GM12873 (cell line): ENCODE results near the gene SH3TC1.

ENCODE experiments used
- TF ChIP-seq, protein P1 (sequence below): IDR thresholded peaks from 2 replicates; pipeline ENCODE4 v1.5.1; 2012; ENCODE audit warnings: low read depth, mild to moderate bottlenecking, moderate library complexity, low read length, control low read depth; ENCODE audit not compliant: insufficient read depth; ENCODE audit errors: missing control alignments

SH3TC1 gene

DNA sequence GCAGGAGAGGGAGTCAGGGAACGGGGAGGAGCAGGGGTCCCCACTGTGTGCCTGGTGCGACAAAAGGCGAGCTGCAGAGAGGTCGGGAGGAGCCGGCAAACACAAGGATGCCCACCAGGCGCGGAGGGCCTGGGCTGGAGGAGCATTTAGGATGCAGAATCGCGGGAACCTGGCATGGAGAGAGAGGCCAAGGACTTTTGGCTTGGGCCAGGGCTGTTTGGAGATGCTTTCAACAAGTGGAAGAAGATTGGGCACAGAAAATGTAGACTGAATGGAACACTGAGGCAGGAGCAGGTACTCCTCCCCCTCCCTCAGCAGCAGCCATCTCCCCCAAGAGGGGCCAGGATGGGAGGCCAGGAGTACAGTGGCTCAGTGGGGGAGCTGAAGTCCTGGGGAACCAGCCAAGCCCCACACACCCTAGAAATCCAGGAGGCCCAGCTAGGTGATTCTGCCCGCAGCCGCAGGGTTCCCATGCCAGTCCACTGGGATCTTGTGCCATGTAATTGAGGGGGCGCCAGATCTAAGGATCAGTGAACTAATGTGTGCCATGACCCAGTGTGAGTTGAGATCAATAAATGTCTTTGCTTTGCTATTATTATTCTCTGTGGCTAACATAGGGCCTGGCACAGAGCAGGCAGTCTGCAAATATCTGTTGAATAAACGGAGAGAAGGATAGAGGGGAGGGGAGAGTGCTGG is 39.4 kb upstream of the SH3TC1 start:
- TF ChIP-seq, protein P1, sequence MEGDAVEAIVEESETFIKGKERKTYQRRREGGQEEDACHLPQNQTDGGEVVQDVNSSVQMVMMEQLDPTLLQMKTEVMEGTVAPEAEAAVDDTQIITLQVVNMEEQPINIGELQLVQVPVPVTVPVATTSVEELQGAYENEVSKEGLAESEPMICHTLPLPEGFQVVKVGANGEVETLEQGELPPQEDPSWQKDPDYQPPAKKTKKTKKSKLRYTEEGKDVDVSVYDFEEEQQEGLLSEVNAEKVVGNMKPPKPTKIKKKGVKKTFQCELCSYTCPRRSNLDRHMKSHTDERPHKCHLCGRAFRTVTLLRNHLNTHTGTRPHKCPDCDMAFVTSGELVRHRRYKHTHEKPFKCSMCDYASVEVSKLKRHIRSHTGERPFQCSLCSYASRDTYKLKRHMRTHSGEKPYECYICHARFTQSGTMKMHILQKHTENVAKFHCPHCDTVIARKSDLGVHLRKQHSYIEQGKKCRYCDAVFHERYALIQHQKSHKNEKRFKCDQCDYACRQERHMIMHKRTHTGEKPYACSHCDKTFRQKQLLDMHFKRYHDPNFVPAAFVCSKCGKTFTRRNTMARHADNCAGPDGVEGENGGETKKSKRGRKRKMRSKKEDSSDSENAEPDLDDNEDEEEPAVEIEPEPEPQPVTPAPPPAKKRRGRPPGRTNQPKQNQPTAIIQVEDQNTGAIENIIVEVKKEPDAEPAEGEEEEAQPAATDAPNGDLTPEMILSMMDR, result no peak

DNA sequence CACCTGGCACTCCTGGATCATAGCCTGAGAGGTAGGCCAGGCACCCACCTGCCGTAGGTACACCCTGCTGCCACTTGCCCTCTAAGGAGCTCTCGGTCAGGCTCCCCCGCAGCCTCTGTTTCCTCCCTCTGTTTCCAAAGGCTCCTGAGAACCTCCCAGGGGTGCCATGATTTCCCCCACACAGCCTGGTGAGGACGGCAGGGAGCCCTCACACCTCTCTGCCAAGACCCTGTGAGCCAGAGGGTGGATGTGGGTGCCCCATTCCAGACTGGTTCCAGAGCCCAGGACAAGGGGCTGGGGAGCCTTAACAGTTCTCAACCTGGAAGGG is 38.9 kb upstream of the SH3TC1 start:
- TF ChIP-seq, protein P1, result no peak

DNA sequence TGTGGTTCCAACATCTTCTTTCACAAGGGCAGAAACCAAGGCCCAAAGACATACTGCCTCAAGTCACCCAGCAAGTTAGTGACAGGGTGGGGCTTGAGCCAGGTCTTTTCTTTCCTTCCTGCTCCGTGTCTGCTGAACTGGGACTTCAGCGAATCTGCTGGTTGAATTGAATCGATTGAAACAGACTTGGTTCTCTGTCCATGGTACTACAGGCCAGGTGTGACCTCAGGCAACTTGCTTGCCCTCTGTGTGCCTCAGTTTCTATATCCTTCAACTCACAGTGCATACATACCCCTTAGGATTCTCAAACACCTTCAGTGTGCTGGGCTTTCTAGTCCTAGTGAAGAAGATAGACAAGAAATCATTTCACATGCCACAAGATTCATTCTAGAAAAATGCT is 38.5 kb upstream of the SH3TC1 start:
- TF ChIP-seq, protein P1, result no peak

- TF ChIP-seq, protein P1, result no peak
Measured at GRCh38 chr4:8162625-8163024, 36.5 kb upstream of the SH3TC1 start.

DNA sequence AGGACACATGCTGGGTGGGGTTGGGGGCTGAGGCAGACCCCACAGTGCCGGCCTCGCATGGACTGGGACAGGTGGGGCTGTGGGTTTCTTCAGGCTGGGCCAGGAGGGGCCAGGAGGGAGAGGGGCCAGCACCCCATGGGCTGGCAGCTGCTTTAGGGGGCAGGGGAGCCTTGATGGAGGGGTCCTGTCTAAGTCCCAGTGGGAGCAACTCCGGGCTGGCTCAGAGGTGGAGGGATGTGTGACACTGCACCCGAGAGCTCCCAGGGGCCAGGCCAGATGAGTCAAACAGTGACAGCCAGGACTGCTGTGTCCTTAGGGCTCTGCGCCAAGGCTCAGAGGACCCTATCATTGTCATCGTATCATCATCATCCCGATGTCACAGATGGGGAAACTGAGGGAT is 36.1 kb upstream of the SH3TC1 start:
- TF ChIP-seq, protein P1, result no peak

DNA sequence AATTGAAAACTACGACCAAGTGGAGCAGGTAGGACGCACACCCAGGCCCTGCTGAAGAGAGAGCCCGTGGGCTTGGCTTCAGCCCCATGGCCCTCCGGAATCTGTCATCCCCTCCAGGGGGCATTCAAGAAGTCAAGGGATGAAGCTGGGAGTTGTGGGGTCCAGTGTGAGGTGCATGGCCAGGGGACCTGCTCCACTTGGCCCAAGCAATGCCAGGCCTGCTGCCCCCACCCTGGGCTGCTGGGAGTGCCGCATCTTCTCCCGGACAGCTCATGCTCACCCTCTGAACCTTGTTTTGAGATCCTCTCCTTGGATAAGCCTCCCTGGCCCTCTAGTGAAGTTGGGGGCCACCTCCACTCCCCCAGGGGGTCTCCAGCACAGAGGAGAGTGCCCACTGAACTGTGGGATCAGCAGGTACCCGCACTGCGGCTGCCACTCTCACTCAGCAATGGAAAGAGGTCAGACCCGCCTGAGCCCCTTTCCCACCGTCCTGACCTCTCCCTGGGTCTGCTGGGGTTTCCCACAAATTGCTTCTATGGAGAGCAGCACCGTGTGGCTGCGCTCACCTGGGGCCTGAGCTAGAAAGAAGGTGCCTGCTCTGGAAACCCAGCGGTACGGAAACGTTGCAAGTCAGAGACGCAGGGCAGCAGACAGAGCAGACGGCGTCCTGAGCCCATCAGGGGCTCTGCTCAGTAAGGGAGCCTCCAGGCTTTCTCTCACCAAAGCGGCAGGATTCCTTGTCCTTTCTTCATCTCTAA is 35.5 kb upstream of the SH3TC1 start:
- TF ChIP-seq, protein P1, result no peak

GRCh38 chr4:8164194-8164565 is 34.9 kb upstream of the SH3TC1 start:
- TF ChIP-seq, protein P1, result no peak
